Stomach (tissue), 4 donors: ENCODE data around the gene COL25A1.

ENCODE experiments used
- CTCF ChIP-seq, 7 experiments: fragments of 450-650 bp in 4 of 7; fragments of 200-600 bp in 3 of 7; sonication (generic) in 3 of 7; IDR thresholded peaks; one replicate each; pipeline ENCODE4 v1.5.1; 2016 to 2019; ENCODE audit warnings: antibody characterized with exemption in 7 of 7, control low read depth in 2 of 7, mild to moderate bottlenecking in 1 of 7
- POLR2AphosphoS5 ChIP-seq, 3 donors: sonication (generic); formaldehyde crosslinking; IDR thresholded peaks; one replicate each; pipeline ENCODE4 v1.6.1; 2016; ENCODE audit warnings: antibody characterized with exemption in 3 of 3

GRCh38 chr4:109094056-109094455 lies 208.4 kb downstream of the COL25A1 start:
- no peak for TF ChIP-seq CTCF (IDR thresholded peaks at IDR 0.05)
- TF ChIP-seq POLR2AphosphoS5 (IDR thresholded peaks at IDR 0.05), result no peak
